Pancreas (tissue), 10 donors: Measurements from ENCODE around the gene KIF7. TPM values are rescaled to one million over a fixed set of nuclear protein-coding genes. Genes with fewer than 3 reads are reported as not detected.

ENCODE experiments used
- ATAC-seq, 4 donors: fragments of 200-7000 bp; cut with Tn5 transposase; one replicate each; pipeline versions ENCODE4 v1.8.0 to v1.9.1; 2020; ENCODE audit warnings: mild to moderate bottlenecking in 4 of 4, moderate library complexity in 4 of 4
- DNase-seq, 6 donors: peaks; one replicate each; pipeline ENCODE4 v3.0.0-alpha.2; 2020
- FAIRE-seq: peaks from 2 replicates; lab custom pipeline; 2012; peaks lifted over from hg19 to GRCh38; lab: Jason Lieb, UNC
- H3K27ac ChIP-seq, 4 donors: fragments of 200-600 bp; sonication (generic); 1 replicate in 3 of 4; 2 replicates in 1 of 4; pipeline versions ENCODE4 v1.5.0 to v1.8.0; 2020
- H3K27me3 ChIP-seq, 4 donors: fragments of 200-600 bp; one replicate each; pipeline ENCODE4 v1.8.0; 2021
- H3K36me3 ChIP-seq, 3 donors: fragments of 200-600 bp; sonication (generic) in 1 of 3; one replicate each; pipeline versions ENCODE4 v1.5.0 to v1.8.0; 2020 to 2021
- H3K4me1 ChIP-seq, 3 donors: fragments of 200-600 bp; one replicate each; pipeline ENCODE4 v1.8.0; 2021
- H3K4me3 ChIP-seq, 4 donors: fragments of 200-600 bp; sonication (generic) in 2 of 4; one replicate each; pipeline versions ENCODE4 v1.5.0 to v1.8.0; 2020 to 2021
- H3K9me3 ChIP-seq, 4 donors: fragments of 200-600 bp; one replicate each; pipeline ENCODE4 v1.8.0; 2021
- CTCF ChIP-seq, 4 donors: fragments of 200-600 bp; sonication (generic) in 3 of 4; IDR thresholded peaks; one replicate each; pipeline versions ENCODE4 v1.5.0 to v1.8.0; 2021; ENCODE audit warnings: antibody characterized with exemption in 4 of 4
- WGBS, 2 donors: extraction: QIAGEN DNeasy Blood & Tissue Kit; methylation state at CpG; one replicate each; pipeline ENCODE4 v1.1.7; 2013; 5-methylcytosine and 5-hydroxymethylcytosine counted together
- intact Hi-C, 3 donors: fragments of 100-400 bp; cut with DNase I; formaldehyde crosslinking; loops; one replicate each; pipeline versions ENCODE4 v1.11.1 to v1.14.2; 2022
- polyA plus RNA-seq, 2 donors: library from polyadenylated mRNA; stranded (reverse); fragments of 200-250 nt; gene quantifications; one replicate each; pipeline ENCODE4 v1.2.3, GENCODE V29; 2013
- total RNA-seq, 6 donors: library from RNA; stranded (reverse); fragmentation: NEBNext Ultra II Directional in 4 of 6; extraction: Animal tissue kit (Norgen Biotek cat#: 25700) in 4 of 6; gene quantifications; one replicate each; pipeline versions ENCODE4 v1.2.1 to v1.2.4, GENCODE V29; 2021 to 2023
- donor health status: healthy with polysubstance abuse.
- donor health status: DM: no; HTN: no; CAD: no; lungs with moderate emphysema.
- donor health status: DM: no; HTN: no; CAD: no.
- donor health status: control.
- donor health status: control.
- donor health status: Bipolar disorder and iron deficiency.
- donor health status: DM: yes; HTN: yes; CAD: no.
- donor health status: DM: no; HTN: no; CAD: no.
- donor health status: DM: no; HTN: no; CAD: no.
- donor health status: DM: yes; HTN: yes; CAD: no.

The KIF7 gene
- total and polyA plus RNA-seq, 8 donors = 0.43 to 1.5 (median 0.64) TPM

GRCh38 chr15:89660556-89660955 lies 5.3 kb upstream of the KIF7 start:
- intact Hi-C loops = no loop called here
- Histone ChIP-seq H3K4me1 (peaks cover 0 to 4% (median 0%) of the 10 kb centered on the region in 3 donors), H3K36me3 (no peaks in the 10 kb centered on the region), H3K27me3 (no peaks in the 10 kb centered on the region), H3K4me3 (no peak overlapping the region), H3K9me3 (no peaks in the 10 kb centered on the region), H3K27ac (no peak overlapping the region)
- FAIRE-seq = no peak
- ATAC-seq = no peak
- TF ChIP-seq CTCF (IDR thresholded peaks at IDR 0.05) = no peak
- 82 to 90% methylated on average over 2 of the region's 2 CpGs for WGBS, 2 donors
- no peak for DNase-seq

GRCh38 chr15:89659295-89659694 lies 4.0 kb upstream of the KIF7 start:
- H3K27ac ChIP-seq = no peak overlapping the region
- H3K4me1 ChIP-seq = no peaks in the 10 kb centered on the region
- intact Hi-C loops = no loop called here
- ATAC-seq = no peak
- H3K4me3 ChIP-seq = no peak overlapping the region
- no peaks in the 10 kb centered on the region for H3K9me3 ChIP-seq
- no peak for FAIRE-seq
- H3K27me3 ChIP-seq = no peaks in the 10 kb centered on the region
- no peaks in the 10 kb centered on the region for H3K36me3 ChIP-seq
- TF ChIP-seq CTCF (IDR thresholded peaks at IDR 0.05) = no peak
- 82 to 88% methylated on average over 2 of the region's 2 CpGs for WGBS, 2 donors
- no peak for DNase-seq

- Histone ChIP-seq H3K4me3 (no peak overlapping the region), H3K27me3 (no peaks in the 10 kb centered on the region), H3K36me3 (no peaks in the 10 kb centered on the region), H3K4me1 (no peaks in the 10 kb centered on the region), H3K27ac (no peak overlapping the region), H3K9me3 (no peaks in the 10 kb centered on the region)
- intact Hi-C loops = no loop called here
- 73 to 79% methylated on average over 5 of the region's 5 CpGs for WGBS, 2 donors
- TF ChIP-seq CTCF (IDR thresholded peaks at IDR 0.05) = no peak
- DNase-seq (no peak), ATAC-seq (no peak), FAIRE-seq (no peak)
Observed at GRCh38 chr15:89657686-89658200, 2.5 kb upstream of the KIF7 start.

DNA sequence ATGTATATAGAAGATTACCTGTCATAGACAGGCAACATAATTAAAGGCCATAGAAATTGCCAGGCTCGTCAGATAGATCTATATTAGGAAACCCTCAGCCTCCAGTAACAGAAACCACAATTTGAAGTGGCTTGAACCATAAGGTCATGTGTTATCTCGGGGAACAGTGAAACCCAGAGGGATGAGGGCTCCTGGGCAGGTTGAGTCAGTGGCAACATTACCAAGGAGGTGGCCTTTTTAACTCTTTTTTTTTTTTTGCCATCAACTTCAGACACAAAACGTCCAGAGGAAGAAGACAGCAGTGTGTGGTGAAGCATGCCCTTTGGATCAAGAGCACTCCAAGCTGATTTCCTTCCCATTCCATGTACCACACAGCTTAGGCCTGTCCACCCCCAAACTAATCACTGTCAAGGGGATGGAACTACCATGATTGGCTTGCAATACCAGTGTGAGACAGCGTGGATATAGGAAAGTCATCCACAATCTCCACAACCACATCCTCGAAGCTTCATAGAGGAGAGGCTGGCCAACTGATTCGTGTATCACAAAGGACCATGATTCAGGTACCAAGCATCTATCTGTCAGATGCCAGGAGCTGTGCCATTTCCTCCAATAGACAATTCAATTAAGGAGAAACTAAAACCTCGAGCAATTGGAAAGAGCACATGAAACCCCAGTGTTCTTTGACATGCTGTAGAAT lies 999 bp upstream of the KIF7 start:
- Histone ChIP-seq H3K36me3 (no peaks in the 10 kb centered on the region), H3K27ac (no peak overlapping the region), H3K4me1 (no peaks in the 10 kb centered on the region), H3K4me3 (no peak overlapping the region), H3K9me3 (no peaks in the 10 kb centered on the region), H3K27me3 (no peaks in the 10 kb centered on the region)
- no peak for DNase-seq
- no peak for FAIRE-seq
- no peak for TF ChIP-seq CTCF (IDR thresholded peaks at IDR 0.05)
- 78 to 91% methylated on average over 7 of the region's 7 CpGs for WGBS, 2 donors
- no peak for ATAC-seq
- intact Hi-C loops = no loop called here

DNA sequence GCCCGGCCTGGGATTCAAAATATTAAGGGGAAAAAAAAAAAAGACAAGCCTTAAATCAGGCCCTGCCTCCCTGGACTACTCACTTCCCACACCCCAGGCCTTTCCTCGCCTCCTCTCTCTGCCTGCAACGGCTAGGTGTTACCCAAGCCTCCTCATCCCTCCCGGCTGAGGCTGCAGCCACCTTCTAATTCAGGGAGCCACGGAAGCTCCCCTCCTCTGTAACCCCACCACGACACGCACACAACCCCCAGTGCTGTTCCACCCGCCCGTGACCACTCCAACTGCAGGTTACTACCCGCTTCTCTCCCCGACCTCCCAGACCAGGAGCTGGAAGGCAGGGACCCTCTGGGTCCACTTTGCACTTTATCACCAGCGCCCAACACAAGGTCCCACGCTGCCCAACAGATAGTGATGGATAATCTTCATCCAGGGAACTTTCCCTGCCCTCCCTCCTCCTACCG lies 936 bp downstream of the KIF7 start:
- intact Hi-C loops = no loop called here
- 67 to 73% methylated on average over 14 of the region's 14 CpGs for WGBS, 2 donors
- H3K9me3 ChIP-seq = no peaks in the 10 kb centered on the region
- no peaks in the 10 kb centered on the region for H3K4me1 ChIP-seq
- DNase-seq (peak in 1 of 6 donors; percentile 38), FAIRE-seq (no peak), ATAC-seq (peak in 1 of 4 donors; percentile 8)
- H3K36me3 ChIP-seq = no peaks in the 10 kb centered on the region
- no peak overlapping the region for H3K27ac ChIP-seq
- peak overlapping the region in 3 of 4 donors; percentile 25 to 62 (median 52) for H3K4me3 ChIP-seq
- TF ChIP-seq CTCF (IDR thresholded peaks at IDR 0.05) = no peak
- no peaks in the 10 kb centered on the region for H3K27me3 ChIP-seq
